HepG2 (cell line): ENCODE measurements around the gene CHID1. TPM values are rescaled to one million over a fixed set of nuclear protein-coding genes. Genes with fewer than 3 reads are reported as not detected.
A peak's percentile ranks its signal among the peaks of the same experiment; 100 is the strongest.

Source experiments
- BCL3 ChIP-seq: sonication (generic); formaldehyde crosslinking; IDR thresholded peaks from 2 replicates; pipeline ENCODE4 v1.5.1; 2020; ENCODE audit warnings: mild to moderate bottlenecking, missing genetic modification reagents, moderate library complexity
- E2F1 ChIP-seq: sonication (generic); formaldehyde crosslinking; IDR thresholded peaks from 2 replicates; pipeline ENCODE4 v1.5.0; 2020; ENCODE audit warnings: missing genetic modification reagents
- ETS1 ChIP-seq: sonication (generic); formaldehyde crosslinking; IDR thresholded peaks from 2 replicates; pipeline ENCODE4 v1.4.0; 2020; ENCODE audit warnings: missing genetic modification reagents
- IRF1 ChIP-seq: sonication (generic); formaldehyde crosslinking; IDR thresholded peaks from 2 replicates; pipeline ENCODE4 v1.4.0; 2020; ENCODE audit warnings: low read depth, mild to moderate bottlenecking, missing genetic modification reagents
- IRF9 ChIP-seq: sonication (generic); formaldehyde crosslinking; IDR thresholded peaks from 2 replicates; pipeline ENCODE4 v1.8.0; 2022; ENCODE audit warnings: missing genetic modification reagents, mild to moderate bottlenecking, borderline replicate concordance
- ZNF281 ChIP-seq: sonication (generic); formaldehyde crosslinking; IDR thresholded peaks from 2 replicates; pipeline ENCODE4 v1.4.0; 2020; ENCODE audit warnings: missing genetic modification reagents, borderline replicate concordance
- ZNF318 ChIP-seq: sonication (generic); formaldehyde crosslinking; IDR thresholded peaks from 2 replicates; pipeline ENCODE4 v1.4.0; 2020; ENCODE audit warnings: mild to moderate bottlenecking, missing genetic modification reagents
- ZNF550 ChIP-seq: sonication (generic); formaldehyde crosslinking; IDR thresholded peaks from 2 replicates; pipeline ENCODE4 v1.4.0; 2020; ENCODE audit warnings: mild to moderate bottlenecking, missing genetic modification reagents, borderline replicate concordance
- polyA plus RNA-seq, 8 experiments: library from polyadenylated mRNA; depleted of rRNA in 3 of 8; stranded (reverse) in 7 of 8; unstranded in 1 of 8; fragments of >200 nt; fragmentation: Illumina TruSeq in 4 of 8; extraction: Trizol in 4 of 8; gene quantifications; 2 replicates each; pipeline versions ENCODE4 v1.2.1 to v1.2.3, GENCODE V29; 2011 to 2016; ENCODE audit warnings: low read depth in 4 of 8, missing spikeins in 1 of 8, mixed read lengths in 1 of 8; ENCODE audit not compliant: insufficient read depth in 1 of 8
- total RNA-seq, 5 experiments: library from RNA; depleted of rRNA; stranded (reverse); fragments of >200 nt; fragmentation: Illumina TruSeq; extraction: Trizol; gene quantifications; 2 replicates each; pipeline ENCODE4 v1.2.3, GENCODE V29; 2016; ENCODE audit warnings: low read depth in 1 of 5

The CHID1 gene
- total and polyA plus RNA-seq, 2 of the 13 experiments (the other 11 are each of a cell fraction or from before 2014, with no cell fraction given), result 65.1 to 93.6 TPM

- no peak for TF ChIP-seq ZNF281 (CRISPR knock-in tag)
- TF ChIP-seq ETS1, result no peak
- no peak for TF ChIP-seq IRF1 (CRISPR knock-in tag)
- TF ChIP-seq ZNF318 (CRISPR knock-in tag), result no peak
- TF ChIP-seq BCL3 (CRISPR knock-in tag), result 0 out of 2 replicates have a peak, but pooled peaks have one; percentile 55
- 0 out of 2 replicates have a peak, but pooled peaks have one; percentile 22 for TF ChIP-seq IRF9 (CRISPR knock-in tag)
- no peak for TF ChIP-seq E2F1 (CRISPR knock-in tag)
- no peak for TF ChIP-seq ZNF550
These were observed 11.5 kb upstream of the CHID1 start (continued) for GRCh38 chr11:921921-922678.
